Endothelial cell of umbilical vein (primary cell): ENCODE data around the gene PTGFRN. TPM values are rescaled to one million over a fixed set of nuclear protein-coding genes. Genes with fewer than 3 reads are reported as not detected.

Experiments
- BruUV-seq: library from RNA; stranded (reverse); fragments of 400-500 nt; replicated peaks from 2 replicates; lab custom pipeline; 2021; lab: Mats Ljungman, UMichigan
- CTCF ChIA-PET: fragments of 300-600, 350-600 bp; sonication (Branson Sonifier 250); formaldehyde crosslinking; loops from one replicate; lab custom pipeline; 2021; ENCODE audit warnings: antibody characterized with exemption, inconsistent platforms; lab: Charles Lee
- POLR2A ChIA-PET: fragments of 300-600, 350-600 bp; sonication (Branson Sonifier 250); formaldehyde crosslinking; loops from one replicate; lab custom pipeline; 2021; ENCODE audit warnings: antibody characterized with exemption, inconsistent platforms; lab: Charles Lee
- DNase-seq: peaks from one replicate; pipeline ENCODE4 v3.0.0-alpha.2; 2011; ENCODE audit warnings: low read depth, low spot score
- FAIRE-seq: peaks from 2 replicates; lab custom pipeline; 2011; peaks lifted over from hg19 to GRCh38; lab: Jason Lieb, UNC
- H2AFZ ChIP-seq: 2 replicates; pipeline ENCODE4 v1.6.0; 2012; ENCODE audit warnings: low read depth, low read length, control low read depth, inconsistent platforms
- H3K27ac ChIP-seq: 2 replicates; pipeline ENCODE4 v1.5.1; 2011; ENCODE audit warnings: low read depth, mild to moderate bottlenecking, control low read depth, low read length, moderate library complexity; ENCODE audit not compliant: insufficient read depth
- H3K27me3 ChIP-seq, 2 experiments: 2 replicates each; pipeline versions ENCODE4 v1.6.0 to v1.6.1; 2011; ENCODE audit warnings: low read length in 2 of 2, mixed read lengths in 1 of 2; ENCODE audit not compliant: control insufficient read depth in 2 of 2, insufficient read depth in 2 of 2
- H3K36me3 ChIP-seq, 2 experiments: 2 replicates in 1 of 2; 3 replicates in 1 of 2; pipeline ENCODE4 v1.5.1; 2011; ENCODE audit warnings: low read length in 2 of 2, mild to moderate bottlenecking in 1 of 2, moderate library complexity in 1 of 2; ENCODE audit not compliant: control insufficient read depth in 2 of 2, insufficient read depth in 2 of 2; ENCODE audit errors: extremely low read depth in 1 of 2
- H3K4me1 ChIP-seq: 3 replicates; pipeline ENCODE4 v1.5.1; 2011; ENCODE audit warnings: mild to moderate bottlenecking, low read length; ENCODE audit not compliant: control insufficient read depth, insufficient read depth; ENCODE audit errors: extremely low read depth
- H3K4me2 ChIP-seq: 2 replicates; pipeline ENCODE4 v1.6.1; 2011; ENCODE audit warnings: low read length, control low read depth, mixed read lengths; ENCODE audit not compliant: insufficient read depth
- H3K4me3 ChIP-seq, 3 experiments: fragments of 200-600 bp in 1 of 3; sonication (generic), shearing (Covaris generic) in 1 of 3; replicated peaks in 1 of 3; 2 replicates each; pipeline ENCODE4 v1.5.1; 2011 to 2016; ENCODE audit warnings: control low read depth in 3 of 3, low read length in 3 of 3, mild to moderate bottlenecking in 2 of 3, inconsistent platforms in 1 of 3, low read depth in 1 of 3, moderate library complexity in 1 of 3; ENCODE audit not compliant: insufficient read depth in 1 of 3
- H3K79me2 ChIP-seq: 2 replicates; pipeline ENCODE4 v1.6.0; 2012; ENCODE audit warnings: low read length, inconsistent platforms; ENCODE audit not compliant: control insufficient read depth, insufficient read depth
- H3K9ac ChIP-seq: replicated peaks from 2 replicates; pipeline ENCODE3; 2011; ENCODE audit warnings: low read length, control low read depth; ENCODE audit not compliant: insufficient read depth; ENCODE audit errors: extremely low read depth
- H3K9me1 ChIP-seq: replicated peaks from 3 replicates; pipeline ENCODE4 v1.6.0; 2011; ENCODE audit warnings: mild to moderate bottlenecking, low read length; ENCODE audit not compliant: control insufficient read depth, insufficient read depth; ENCODE audit errors: extremely low read depth
- H3K9me3 ChIP-seq: replicated peaks from 2 replicates; pipeline ENCODE4 v1.5.1; 2012; ENCODE audit warnings: low read length, inconsistent platforms; ENCODE audit not compliant: control insufficient read depth, insufficient read depth
- H4K20me1 ChIP-seq: replicated peaks from 2 replicates; pipeline ENCODE3; 2011; ENCODE audit warnings: mild to moderate bottlenecking, low read length; ENCODE audit not compliant: control insufficient read depth, insufficient read depth; ENCODE audit errors: extremely low read depth
- CTCF ChIP-seq, 2 donors: IDR thresholded peaks; 1 replicate in 1 of 2; 2 replicates in 1 of 2; pipeline ENCODE4 v1.5.1; 2011; ENCODE audit warnings: low read length in 2 of 2, mild to moderate bottlenecking in 2 of 2, moderate library complexity in 2 of 2, control low read depth in 1 of 2, inconsistent platforms in 1 of 2, low read depth in 1 of 2; ENCODE audit not compliant: insufficient read depth in 1 of 2; ENCODE audit errors: extremely low read depth in 1 of 2
- EZH2 ChIP-seq: IDR thresholded peaks from 2 replicates; pipeline ENCODE4 v1.6.1; 2012; ENCODE audit warnings: borderline replicate concordance, low read depth, mild to moderate bottlenecking, moderate library complexity, low read length, inconsistent platforms; ENCODE audit not compliant: severe bottlenecking
- FOS ChIP-seq: IDR thresholded peaks from 2 replicates; pipeline ENCODE4 v1.6.1; 2011; ENCODE audit warnings: mild to moderate bottlenecking, low read length, moderate library complexity, borderline replicate concordance; ENCODE audit not compliant: insufficient read depth
- GATA2 ChIP-seq: IDR thresholded peaks from 2 replicates; pipeline ENCODE4 v1.7.0; 2011; ENCODE audit warnings: low read depth, mild to moderate bottlenecking, moderate library complexity, mixed read lengths, low read length; ENCODE audit not compliant: insufficient read length, insufficient read depth
- JUN ChIP-seq: IDR thresholded peaks from 2 replicates; pipeline ENCODE4 v1.6.1; 2011; ENCODE audit warnings: borderline replicate concordance, low read depth; ENCODE audit not compliant: insufficient read length, insufficient read depth
- MYC ChIP-seq: IDR thresholded peaks from one replicate; pipeline ENCODE4 v1.6.1; 2011; ENCODE audit warnings: mild to moderate bottlenecking, low read depth, low read length
- POLR2A ChIP-seq: IDR thresholded peaks from 2 replicates; pipeline ENCODE4 v1.6.1; 2012; ENCODE audit warnings: low read depth, mild to moderate bottlenecking, control low read depth, low read length
- POLR2AphosphoS5 ChIP-seq: IDR thresholded peaks from 2 replicates; pipeline ENCODE4 v1.6.1; 2012; ENCODE audit warnings: low read depth, mild to moderate bottlenecking, control low read depth, low read length, moderate library complexity; ENCODE audit not compliant: insufficient read depth
- dilution Hi-C: fragments of 300-500 bp; cut with MboI; formaldehyde crosslinking; loops from one replicate; pipeline ENCODE4 v1.15.0; 2019; ENCODE audit warnings: low sequenced_read_pairs; ENCODE audit not compliant: extremely low pct_ligation_motif_present
- intact Hi-C: fragments of 100-400 bp; cut with micrococcal nuclease; formaldehyde crosslinking; loops from one replicate; pipeline ENCODE4 v1.10.0; 2022
- polyA plus RNA-seq, 4 experiments: library from polyadenylated mRNA; depleted of rRNA in 3 of 4; stranded (reverse) in 3 of 4; unstranded in 1 of 4; fragments of >200 nt; gene quantifications; 2 replicates each; pipeline versions ENCODE4 v1.2.1 to v1.2.3, GENCODE V29; 2011 to 2012; ENCODE audit warnings: missing spikeins in 1 of 4
- total RNA-seq: library from RNA; stranded (reverse); gene quantifications from 2 replicates; pipeline ENCODE4 v1.2.3, GENCODE V29; 2021
- TF ChIP-seq, protein P1 (sequence below): IDR thresholded peaks from 2 replicates; pipeline ENCODE4 v1.6.1; 2011; ENCODE audit not compliant: insufficient read depth, insufficient read length

PTGFRN gene
- total and polyA plus RNA-seq, 2 donors (not counting 3 experiments of a cell fraction or from before 2014, with no cell fraction given): 39.6 to 60.7 TPM

GRCh38 chr1:116981521-116982037 lies 71.9 kb downstream of the PTGFRN start:
- Histone ChIP-seq H3K4me1 (no peaks in the 10 kb centered on the region), H2AFZ (no peak overlapping the region), H3K9me3 (no peaks in the 10 kb centered on the region), H3K9ac (no peak overlapping the region), H3K9me1 (no peaks in the 10 kb centered on the region), H3K36me3 (no peaks in the 10 kb centered on the region), H3K79me2 (no peaks in the 10 kb centered on the region), H4K20me1 (no peaks in the 10 kb centered on the region), H3K27ac (no peak overlapping the region), H3K4me3 (no peak overlapping the region), H3K27me3 (no peaks in the 10 kb centered on the region), H3K4me2 (no peak overlapping the region)
- ChIA-PET POLR2A (no interaction called here), CTCF (no interaction called here)
- dilution Hi-C loops: no loop called here
- BruUV-seq: no TSS peak
- DNase-seq: no peak
- intact Hi-C loops: no loop called here
- FAIRE-seq: no peak
- TF ChIP-seq EZH2: no peak
- TF ChIP-seq POLR2AphosphoS5: no peak
- TF ChIP-seq CTCF (IDR thresholded peaks at IDR 0.05; ENCODE audit: extremely low read depth in 1 of 2, insufficient read depth in 1 of 2, low read depth in 1 of 2, low read length in 2 of 2): no peak
- TF ChIP-seq FOS: no peak
- TF ChIP-seq POLR2A: no peak
- TF ChIP-seq JUN: no peak
- TF ChIP-seq MYC: no peak
- TF ChIP-seq, protein P1, sequence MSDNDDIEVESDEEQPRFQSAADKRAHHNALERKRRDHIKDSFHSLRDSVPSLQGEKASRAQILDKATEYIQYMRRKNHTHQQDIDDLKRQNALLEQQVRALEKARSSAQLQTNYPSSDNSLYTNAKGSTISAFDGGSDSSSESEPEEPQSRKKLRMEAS: no peak
- no peak for TF ChIP-seq GATA2
